ENCODE data around the gene ARHGAP4. TPM values are rescaled to one million over a fixed set of nuclear protein-coding genes. Genes with fewer than 3 reads are reported as not detected.

The ARHGAP4 gene
- total and polyA plus RNA-seq, 2 donors = 11.6 to 28.4 TPM

- no peak overlapping the region for H3K4me3 ChIP-seq (ENCODE audit: low read depth, low read length)
- 79% methylated on average over 8 of the region's 8 CpGs for WGBS
Measured at GRCh38 chrX:153877571-153878261, 48.3 kb downstream of the ARHGAP4 start.

GRCh38 chrX:153876112-153876491, 50.0 kb downstream of the ARHGAP4 start:
- DNase-seq (ENCODE audit: extremely low spot score) = no peak
- Histone ChIP-seq H3K4me1 (ENCODE audit: insufficient read depth) (no peaks in the 10 kb centered on the region), H3K36me3 (ENCODE audit: insufficient read depth) (no peaks in the 10 kb centered on the region), H3K4me3 (ENCODE audit: low read depth, low read length) (no peak overlapping the region), H3K27ac (ENCODE audit: low read depth) (no peak overlapping the region)
- 50% methylated on average over 3 of the region's 3 CpGs for WGBS

More at GRCh38 chrX:153877571-153878261, 48.3 kb downstream of the ARHGAP4 start:
- H3K4me1 ChIP-seq (ENCODE audit: insufficient read depth) = no peaks in the 10 kb centered on the region
- no peak for DNase-seq (ENCODE audit: extremely low spot score)
- no peaks in the 10 kb centered on the region for H3K36me3 ChIP-seq (ENCODE audit: insufficient read depth)
- H3K27ac ChIP-seq (ENCODE audit: low read depth) = no peak overlapping the region

GRCh38 chrX:153875391-153876111, 50.5 kb downstream of the ARHGAP4 start:
- DNase-seq (ENCODE audit: extremely low spot score) = no peak
- 1% methylated on average over 40 of the region's 42 CpGs for WGBS

GRCh38 chrX:153874366-153875125, 51.5 kb downstream of the ARHGAP4 start:
- H3K4me1 ChIP-seq (ENCODE audit: insufficient read depth) = no peaks in the 10 kb centered on the region

More at GRCh38 chrX:153875391-153876111, 50.5 kb downstream of the ARHGAP4 start:
- no peak overlapping the region for H3K27ac ChIP-seq (ENCODE audit: low read depth)
- no peaks in the 10 kb centered on the region for H3K4me1 ChIP-seq (ENCODE audit: insufficient read depth)
- H3K36me3 ChIP-seq (ENCODE audit: insufficient read depth) = no peaks in the 10 kb centered on the region
- H3K4me3 ChIP-seq (ENCODE audit: low read depth, low read length) = no peak overlapping the region

GRCh38 chrX:153874085-153874365, 52.0 kb downstream of the ARHGAP4 start:
- H3K4me3 ChIP-seq (ENCODE audit: low read depth, low read length) = no peak overlapping the region
- no peaks in the 10 kb centered on the region for H3K36me3 ChIP-seq (ENCODE audit: insufficient read depth)
- H3K27ac ChIP-seq (ENCODE audit: low read depth) = no peak overlapping the region
- WGBS = 38% methylated on average over 3 of the region's 3 CpGs
- H3K4me1 ChIP-seq (ENCODE audit: insufficient read depth) = no peaks in the 10 kb centered on the region
- DNase-seq (ENCODE audit: extremely low spot score) = no peak

More at GRCh38 chrX:153874366-153875125, 51.5 kb downstream of the ARHGAP4 start:
- no peak overlapping the region for H3K27ac ChIP-seq (ENCODE audit: low read depth)
- WGBS = 83% methylated on average over 13 of the region's 13 CpGs
- no peak overlapping the region for H3K4me3 ChIP-seq (ENCODE audit: low read depth, low read length)
- H3K36me3 ChIP-seq (ENCODE audit: insufficient read depth) = no peaks in the 10 kb centered on the region
- DNase-seq (ENCODE audit: extremely low spot score) = no peak

- H3K4me3 ChIP-seq (ENCODE audit: low read depth, low read length) = no peak overlapping the region
- DNase-seq (ENCODE audit: extremely low spot score) = no peak
- 22% methylated on average over 7 of the region's 7 CpGs for WGBS
- H3K27ac ChIP-seq (ENCODE audit: low read depth) = no peak overlapping the region
- no peaks in the 10 kb centered on the region for H3K4me1 ChIP-seq (ENCODE audit: insufficient read depth)
- H3K36me3 ChIP-seq (ENCODE audit: insufficient read depth) = no peaks in the 10 kb centered on the region
Measured at GRCh38 chrX:153873282-153874084, 52.6 kb downstream of the ARHGAP4 start.

GRCh38 chrX:153871946-153872878, 53.9 kb downstream of the ARHGAP4 start:
- Histone ChIP-seq H3K4me3 (ENCODE audit: low read depth, low read length) (no peak overlapping the region), H3K27ac (ENCODE audit: low read depth) (no peak overlapping the region)

GRCh38 chrX:153871451-153871850, 54.6 kb downstream of the ARHGAP4 start:
- no peak for DNase-seq (ENCODE audit: extremely low spot score)
- H3K4me1 ChIP-seq (ENCODE audit: insufficient read depth) = no peaks in the 10 kb centered on the region
- 18% methylated on average over 6 of the region's 6 CpGs for WGBS
- no peak overlapping the region for H3K4me3 ChIP-seq (ENCODE audit: low read depth, low read length)
- no peaks in the 10 kb centered on the region for H3K36me3 ChIP-seq (ENCODE audit: insufficient read depth)
- H3K27ac ChIP-seq (ENCODE audit: low read depth) = no peak overlapping the region

More at GRCh38 chrX:153871946-153872878, 53.9 kb downstream of the ARHGAP4 start:
- WGBS = 70% methylated on average over 29 of the region's 29 CpGs
- no peaks in the 10 kb centered on the region for H3K4me1 ChIP-seq (ENCODE audit: insufficient read depth)
- DNase-seq (ENCODE audit: extremely low spot score) = no peak
- H3K36me3 ChIP-seq (ENCODE audit: insufficient read depth) = no peaks in the 10 kb centered on the region

GRCh38 chrX:153870791-153871360, 55.2 kb downstream of the ARHGAP4 start:
- DNase-seq (ENCODE audit: extremely low spot score) = no peak
- H3K36me3 ChIP-seq (ENCODE audit: insufficient read depth) = no peaks in the 10 kb centered on the region
- 47% methylated on average over 21 of the region's 21 CpGs for WGBS
- no peaks in the 10 kb centered on the region for H3K4me1 ChIP-seq (ENCODE audit: insufficient read depth)
- H3K27ac ChIP-seq (ENCODE audit: low read depth) = no peak overlapping the region
- no peak overlapping the region for H3K4me3 ChIP-seq (ENCODE audit: low read depth, low read length)

- no peak overlapping the region for H3K27ac ChIP-seq (ENCODE audit: low read depth)
- no peak overlapping the region for H3K4me3 ChIP-seq (ENCODE audit: low read depth, low read length)
- no peak for DNase-seq (ENCODE audit: extremely low spot score)
- WGBS = 74% methylated on average over 11 of the region's 11 CpGs
- no peaks in the 10 kb centered on the region for H3K36me3 ChIP-seq (ENCODE audit: insufficient read depth)
- H3K4me1 ChIP-seq (ENCODE audit: insufficient read depth) = no peaks in the 10 kb centered on the region
Measured at GRCh38 chrX:153870288-153870690, 55.8 kb downstream of the ARHGAP4 start.

GRCh38 chrX:153869473-153870287, 56.4 kb downstream of the ARHGAP4 start:
- no peak for DNase-seq (ENCODE audit: extremely low spot score)

More at GRCh38 chrX:153869473-153870287, 56.4 kb downstream of the ARHGAP4 start:
- no peaks in the 10 kb centered on the region for H3K4me1 ChIP-seq (ENCODE audit: insufficient read depth)
- H3K36me3 ChIP-seq (ENCODE audit: insufficient read depth) = no peaks in the 10 kb centered on the region
- no peak overlapping the region for H3K4me3 ChIP-seq (ENCODE audit: low read depth, low read length)
- WGBS = 88% methylated on average over 31 of the region's 31 CpGs
- H3K27ac ChIP-seq (ENCODE audit: low read depth) = no peak overlapping the region
